ENCODE data around the gene TSC22D3. TPM values are rescaled to one million over a fixed set of nuclear protein-coding genes. Genes with fewer than 3 reads are reported as not detected.

The TSC22D3 gene
- total and polyA plus RNA-seq, 2 donors (not counting 1 experiment from before 2014, with no cell fraction given) = 24.2 to 51.5 TPM

DNA sequence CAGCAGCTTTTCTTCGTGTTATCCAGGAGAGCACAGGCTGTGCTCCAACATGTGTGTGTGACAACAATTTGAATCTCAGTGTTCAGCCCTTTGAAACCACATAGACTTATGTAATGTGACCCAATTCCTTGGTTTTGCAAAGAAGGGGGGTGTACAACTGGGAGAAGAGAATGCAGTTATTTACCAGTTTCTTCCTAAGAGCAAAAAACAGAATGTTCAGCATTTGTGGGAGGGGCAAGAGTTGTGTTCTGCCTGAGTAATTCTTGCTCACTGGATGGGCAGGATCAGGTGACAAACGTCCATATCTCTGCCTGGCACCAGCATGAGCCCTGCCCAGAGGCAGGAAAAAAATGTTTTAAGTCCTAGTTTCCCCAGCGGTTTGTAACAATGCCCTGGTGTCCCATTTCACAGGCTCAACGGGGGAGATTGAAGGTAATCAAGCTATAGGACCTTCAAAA lies 75.2 kb downstream of the TSC22D3 start:
- H3K27ac ChIP-seq (ENCODE audit: insufficient read depth, low read length) = no peak overlapping the region
- peak; percentile 30 to 71 for DNase-seq (ENCODE audit: low read depth in 2 of 2)

DNA sequence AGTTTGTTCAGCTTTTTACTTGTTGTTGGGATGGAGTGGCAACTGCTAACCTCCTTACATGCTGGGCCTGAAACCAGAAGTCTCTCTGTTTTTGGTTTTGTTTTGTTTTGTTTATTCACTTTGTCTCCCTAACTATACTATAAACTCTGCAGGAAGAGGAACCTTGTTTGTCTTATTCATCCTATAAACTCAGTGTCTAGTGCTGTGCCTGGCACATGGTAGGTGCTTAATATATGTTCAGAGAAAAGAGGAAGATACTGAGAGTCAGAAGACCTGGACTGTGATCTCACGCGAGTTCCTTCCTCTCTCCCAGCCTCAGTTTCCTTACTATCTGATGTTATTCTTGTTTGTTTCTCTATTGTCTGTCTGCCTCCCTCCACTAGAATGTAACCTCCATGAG lies 76.0 kb downstream of the TSC22D3 start:
- DNase-seq (ENCODE audit: low read depth in 2 of 2) = no peak
- Histone ChIP-seq H3K36me3 (ENCODE audit: control insufficient read depth, insufficient read depth, low read length) (no peaks in the 10 kb centered on the region), H3K4me2 (ENCODE audit: extremely low read depth, insufficient read depth, low read length) (no peak overlapping the region), H4K20me1 (ENCODE audit: control insufficient read depth, extremely low read depth, insufficient read depth, low read length) (no peaks in the 10 kb centered on the region), H3K9me3 (ENCODE audit: control insufficient read depth, insufficient read depth, low read depth, low read length) (no peaks in the 10 kb centered on the region), H3K79me2 (ENCODE audit: control insufficient read depth, insufficient read depth, low read length) (no peaks in the 10 kb centered on the region), H2AFZ (ENCODE audit: low read length) (no peak overlapping the region), H3K4me3 (replicated peaks in 1 of 4; ENCODE audit: control extremely low read depth in 1 of 4, insufficient read depth in 1 of 4, low read depth in 3 of 4, low read length in 4 of 4) (no peak overlapping the region), H3K4me1 (ENCODE audit: control insufficient read depth, extremely low read depth, insufficient read depth, low read length) (no peaks in the 10 kb centered on the region), H3K27ac (ENCODE audit: insufficient read depth, low read length) (no peak overlapping the region), H3K9ac (ENCODE audit: insufficient read depth, low read length) (no peak overlapping the region), H3K27me3 (ENCODE audit: control insufficient read depth, insufficient read depth, low read length) (no peaks in the 10 kb centered on the region)
- no peak for TF ChIP-seq EZH2 (IDR thresholded peaks at IDR 0.05; ENCODE audit: low read length, missing control alignments)
- TF ChIP-seq, protein P1, sequence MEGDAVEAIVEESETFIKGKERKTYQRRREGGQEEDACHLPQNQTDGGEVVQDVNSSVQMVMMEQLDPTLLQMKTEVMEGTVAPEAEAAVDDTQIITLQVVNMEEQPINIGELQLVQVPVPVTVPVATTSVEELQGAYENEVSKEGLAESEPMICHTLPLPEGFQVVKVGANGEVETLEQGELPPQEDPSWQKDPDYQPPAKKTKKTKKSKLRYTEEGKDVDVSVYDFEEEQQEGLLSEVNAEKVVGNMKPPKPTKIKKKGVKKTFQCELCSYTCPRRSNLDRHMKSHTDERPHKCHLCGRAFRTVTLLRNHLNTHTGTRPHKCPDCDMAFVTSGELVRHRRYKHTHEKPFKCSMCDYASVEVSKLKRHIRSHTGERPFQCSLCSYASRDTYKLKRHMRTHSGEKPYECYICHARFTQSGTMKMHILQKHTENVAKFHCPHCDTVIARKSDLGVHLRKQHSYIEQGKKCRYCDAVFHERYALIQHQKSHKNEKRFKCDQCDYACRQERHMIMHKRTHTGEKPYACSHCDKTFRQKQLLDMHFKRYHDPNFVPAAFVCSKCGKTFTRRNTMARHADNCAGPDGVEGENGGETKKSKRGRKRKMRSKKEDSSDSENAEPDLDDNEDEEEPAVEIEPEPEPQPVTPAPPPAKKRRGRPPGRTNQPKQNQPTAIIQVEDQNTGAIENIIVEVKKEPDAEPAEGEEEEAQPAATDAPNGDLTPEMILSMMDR (conservative IDR thresholded peaks at IDR 0.05 in 1 of 2, IDR thresholded peaks at IDR 0.05 in 1 of 2; ENCODE audit: low read depth in 1 of 2, low read length in 2 of 2) = no peak

More for the DNA sequence above, 75.2 kb downstream of the TSC22D3 start:
- Histone ChIP-seq H3K9me3 (ENCODE audit: control insufficient read depth, insufficient read depth, low read depth, low read length) (no peaks in the 10 kb centered on the region), H4K20me1 (ENCODE audit: control insufficient read depth, extremely low read depth, insufficient read depth, low read length) (no peaks in the 10 kb centered on the region), H3K36me3 (ENCODE audit: control insufficient read depth, insufficient read depth, low read length) (no peaks in the 10 kb centered on the region), H3K79me2 (ENCODE audit: control insufficient read depth, insufficient read depth, low read length) (no peaks in the 10 kb centered on the region), H3K4me3 (replicated peaks in 1 of 4; ENCODE audit: control extremely low read depth in 1 of 4, insufficient read depth in 1 of 4, low read depth in 3 of 4, low read length in 4 of 4) (no peak overlapping the region), H2AFZ (ENCODE audit: low read length) (no peak overlapping the region), H3K4me1 (ENCODE audit: control insufficient read depth, extremely low read depth, insufficient read depth, low read length) (no peaks in the 10 kb centered on the region), H3K9ac (ENCODE audit: insufficient read depth, low read length) (no peak overlapping the region), H3K4me2 (ENCODE audit: extremely low read depth, insufficient read depth, low read length) (no peak overlapping the region), H3K27me3 (ENCODE audit: control insufficient read depth, insufficient read depth, low read length) (no peaks in the 10 kb centered on the region)
- no peak for TF ChIP-seq EZH2 (IDR thresholded peaks at IDR 0.05; ENCODE audit: low read length, missing control alignments)
- TF ChIP-seq, protein P1 (conservative IDR thresholded peaks at IDR 0.05 in 1 of 2, IDR thresholded peaks at IDR 0.05 in 1 of 2; ENCODE audit: low read depth in 1 of 2, low read length in 2 of 2) = no peak

DNA sequence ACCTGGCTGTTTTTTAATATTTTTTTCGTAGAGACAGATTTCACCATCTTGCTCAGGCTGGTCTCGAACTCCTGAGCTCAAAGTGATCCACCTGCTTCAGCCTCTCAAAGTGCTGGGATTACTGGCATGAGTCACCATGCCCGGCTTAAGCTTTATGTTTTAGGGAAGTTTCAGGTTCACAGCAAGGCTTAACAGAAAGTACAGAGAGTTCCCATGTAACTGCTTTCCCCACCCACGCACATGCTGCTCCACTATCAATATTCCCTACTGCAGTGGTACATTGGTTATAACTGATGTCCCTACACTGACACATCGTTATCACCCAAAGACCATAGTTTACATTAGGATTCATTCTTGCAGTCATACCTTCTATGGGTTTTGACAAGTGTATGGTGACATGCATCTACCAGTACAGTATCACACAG lies 84.6 kb downstream of the TSC22D3 start:
- Histone ChIP-seq H3K4me3 (replicated peaks in 1 of 4; ENCODE audit: control extremely low read depth in 1 of 4, insufficient read depth in 1 of 4, low read depth in 3 of 4, low read length in 4 of 4) (no peak overlapping the region), H3K9me3 (ENCODE audit: control insufficient read depth, insufficient read depth, low read depth, low read length) (no peaks in the 10 kb centered on the region), H3K9ac (ENCODE audit: insufficient read depth, low read length) (no peak overlapping the region), H3K4me1 (ENCODE audit: control insufficient read depth, extremely low read depth, insufficient read depth, low read length) (no peaks in the 10 kb centered on the region), H3K27ac (ENCODE audit: insufficient read depth, low read length) (no peak overlapping the region), H2AFZ (ENCODE audit: low read length) (no peak overlapping the region), H3K4me2 (ENCODE audit: extremely low read depth, insufficient read depth, low read length) (no peak overlapping the region), H3K27me3 (ENCODE audit: control insufficient read depth, insufficient read depth, low read length) (peaks cover 5% of the 10 kb centered on the region), H3K36me3 (ENCODE audit: control insufficient read depth, insufficient read depth, low read length) (no peaks in the 10 kb centered on the region), H3K79me2 (ENCODE audit: control insufficient read depth, insufficient read depth, low read length) (no peaks in the 10 kb centered on the region), H4K20me1 (ENCODE audit: control insufficient read depth, extremely low read depth, insufficient read depth, low read length) (no peaks in the 10 kb centered on the region)
- TF ChIP-seq, protein P1 (conservative IDR thresholded peaks at IDR 0.05 in 1 of 2, IDR thresholded peaks at IDR 0.05 in 1 of 2; ENCODE audit: low read depth in 1 of 2, low read length in 2 of 2) = no peak
- no peak for TF ChIP-seq EZH2 (IDR thresholded peaks at IDR 0.05; ENCODE audit: low read length, missing control alignments)
- DNase-seq (ENCODE audit: low read depth in 2 of 2) = no peak
